HG02642 (cell line): ENCODE measurements around the gene ZNF334.

Source experiments
- ATAC-seq: cut with Tn5 transposase; IDR thresholded peaks from one replicate; pipeline ENCODE4 v1.9.1; 2021; ENCODE audit warnings: mild to moderate bottlenecking; ENCODE audit not compliant: unreplicated experiment, poor library complexity

The ZNF334 gene

DNA sequence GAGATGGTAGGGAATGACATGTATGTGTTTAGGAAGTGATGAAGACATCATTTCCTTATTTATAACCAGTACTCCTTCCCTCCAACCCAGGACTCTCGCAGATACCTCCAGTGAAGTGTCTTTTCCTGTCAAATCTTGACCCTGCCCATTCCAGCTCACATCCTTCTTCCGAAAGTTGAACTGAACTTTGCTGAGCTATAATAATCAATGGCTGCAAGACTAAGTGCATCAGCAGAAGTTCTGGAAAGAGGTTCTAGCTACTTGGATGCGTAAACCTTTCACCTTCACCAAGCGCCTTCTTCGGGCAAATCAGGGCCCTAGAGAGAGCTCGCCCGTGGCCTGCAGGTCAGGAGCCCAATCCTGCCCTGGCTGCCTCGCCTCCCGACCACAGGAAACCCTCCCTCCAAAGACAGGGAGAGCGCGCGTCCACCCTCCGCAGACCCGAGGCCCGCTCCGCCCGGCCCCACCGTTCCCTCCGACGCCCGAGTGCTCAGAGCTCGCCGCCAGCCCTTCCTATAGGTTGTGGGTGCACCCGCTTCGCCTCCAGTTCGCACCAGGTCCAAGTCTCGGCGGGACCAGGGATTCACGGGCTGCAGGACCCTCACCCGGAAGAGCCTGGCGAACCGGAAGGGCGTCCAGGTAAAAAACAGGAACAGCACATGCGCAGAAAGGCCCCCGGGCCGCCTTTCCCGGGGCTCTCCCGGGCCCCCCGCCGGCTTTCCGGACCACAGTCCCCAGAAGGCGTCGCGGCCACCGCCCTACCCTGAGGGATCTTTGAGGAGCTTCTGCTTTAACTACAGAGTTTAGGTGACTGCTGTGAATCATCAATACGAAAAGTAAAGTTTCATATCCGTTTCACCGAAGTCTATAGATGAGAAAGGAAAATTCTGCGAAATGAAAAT, at the start of gene ZNF334:
ZNF334 (minus strand) TSS at position 617 of the 902 bp plus-strand sequence. CDS start 1,457 bp downstream, outside the sequence.
- peak; percentile 73 for ATAC-seq

GRCh38 chr20:46562373-46563169, 49.2 kb upstream of the ZNF334 start:
- peak; percentile 67 for ATAC-seq

GRCh38 chr20:46562009-46562372, 48.6 kb upstream of the ZNF334 start:
- no peak for ATAC-seq

DNA sequence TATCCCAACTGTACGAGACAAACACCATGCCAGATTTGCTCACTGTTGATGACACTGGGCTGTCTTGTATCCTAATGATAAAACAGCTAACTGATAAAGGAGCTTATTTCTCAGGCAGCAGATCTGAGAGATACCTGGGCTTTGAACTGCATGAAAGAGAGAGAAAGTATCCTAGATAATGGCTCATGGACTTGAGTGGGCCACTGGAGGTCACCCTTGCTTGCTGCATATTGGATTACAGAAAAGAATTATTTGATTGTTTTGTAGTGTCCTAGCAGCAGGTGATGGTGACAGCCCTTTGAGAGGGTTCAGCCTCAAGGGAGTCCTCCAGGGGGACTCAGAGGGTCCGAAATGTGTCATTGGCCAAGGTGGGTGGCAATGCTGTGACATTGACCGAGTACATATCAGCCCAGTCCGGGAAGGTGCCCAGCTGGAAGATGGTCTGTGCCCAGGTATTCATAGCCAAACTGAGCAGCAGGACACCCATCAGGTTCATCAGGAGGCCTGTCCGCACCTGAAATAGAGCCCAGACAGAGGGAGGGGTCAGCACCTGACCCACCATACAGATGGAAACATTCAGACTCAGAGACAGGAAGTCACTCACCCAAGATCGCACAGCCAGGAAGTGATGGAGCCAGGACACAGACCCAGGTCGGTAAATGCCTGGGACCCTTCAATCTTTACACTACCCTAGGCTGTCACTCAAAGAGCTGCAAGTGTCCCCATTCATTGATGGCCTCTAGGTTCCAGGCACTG, 46.5 kb upstream of the ZNF334 start:
- no peak for ATAC-seq

DNA sequence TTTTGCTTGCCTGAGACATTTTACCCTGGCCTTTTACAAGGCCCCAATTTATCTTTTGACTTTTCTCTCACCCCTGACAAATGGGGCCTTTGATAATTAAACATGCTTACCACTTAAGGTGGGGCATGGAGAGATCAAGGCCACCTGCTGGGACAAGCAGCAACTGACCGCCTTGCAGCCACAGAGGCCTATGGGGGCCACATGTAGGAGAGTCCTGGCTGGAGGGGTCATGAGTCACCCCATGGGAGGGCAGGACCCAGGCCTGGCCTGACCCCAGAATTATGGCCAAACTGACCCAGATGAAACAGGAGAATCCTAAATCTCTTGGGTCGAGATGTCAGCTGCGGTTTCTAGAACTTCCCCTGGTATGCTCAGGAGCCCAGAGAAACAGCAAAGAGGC, 45.6 kb upstream of the ZNF334 start:
- no peak for ATAC-seq

GRCh38 chr20:46558511-46558959, 45.2 kb upstream of the ZNF334 start:
- ATAC-seq = no peak

GRCh38 chr20:46557231-46557956, 44.0 kb upstream of the ZNF334 start:
- no peak for ATAC-seq

- ATAC-seq = no peak
Measured at GRCh38 chr20:46555370-46555956, 42.1 kb upstream of the ZNF334 start.

GRCh38 chr20:46554828-46555227, 41.5 kb upstream of the ZNF334 start:
- ATAC-seq = no peak

DNA sequence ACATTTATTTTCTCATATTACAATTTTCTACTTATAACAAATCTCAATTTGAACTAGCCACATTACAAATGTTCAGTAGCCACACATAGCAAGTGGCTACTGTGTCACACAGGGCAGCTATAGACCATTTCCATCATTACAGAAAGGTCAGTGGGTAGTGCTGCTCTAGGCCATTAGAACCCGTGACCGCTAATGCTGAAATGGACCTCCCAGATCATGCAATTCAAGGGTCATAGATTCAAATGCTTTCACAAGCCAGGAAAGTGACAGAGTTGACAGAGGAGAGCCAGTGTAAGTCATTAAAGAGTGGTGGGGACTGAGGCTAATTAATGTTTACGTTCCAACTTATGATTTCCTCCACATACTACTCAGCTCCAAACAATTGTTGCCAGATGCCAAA, 40.6 kb upstream of the ZNF334 start:
- no peak for ATAC-seq

DNA sequence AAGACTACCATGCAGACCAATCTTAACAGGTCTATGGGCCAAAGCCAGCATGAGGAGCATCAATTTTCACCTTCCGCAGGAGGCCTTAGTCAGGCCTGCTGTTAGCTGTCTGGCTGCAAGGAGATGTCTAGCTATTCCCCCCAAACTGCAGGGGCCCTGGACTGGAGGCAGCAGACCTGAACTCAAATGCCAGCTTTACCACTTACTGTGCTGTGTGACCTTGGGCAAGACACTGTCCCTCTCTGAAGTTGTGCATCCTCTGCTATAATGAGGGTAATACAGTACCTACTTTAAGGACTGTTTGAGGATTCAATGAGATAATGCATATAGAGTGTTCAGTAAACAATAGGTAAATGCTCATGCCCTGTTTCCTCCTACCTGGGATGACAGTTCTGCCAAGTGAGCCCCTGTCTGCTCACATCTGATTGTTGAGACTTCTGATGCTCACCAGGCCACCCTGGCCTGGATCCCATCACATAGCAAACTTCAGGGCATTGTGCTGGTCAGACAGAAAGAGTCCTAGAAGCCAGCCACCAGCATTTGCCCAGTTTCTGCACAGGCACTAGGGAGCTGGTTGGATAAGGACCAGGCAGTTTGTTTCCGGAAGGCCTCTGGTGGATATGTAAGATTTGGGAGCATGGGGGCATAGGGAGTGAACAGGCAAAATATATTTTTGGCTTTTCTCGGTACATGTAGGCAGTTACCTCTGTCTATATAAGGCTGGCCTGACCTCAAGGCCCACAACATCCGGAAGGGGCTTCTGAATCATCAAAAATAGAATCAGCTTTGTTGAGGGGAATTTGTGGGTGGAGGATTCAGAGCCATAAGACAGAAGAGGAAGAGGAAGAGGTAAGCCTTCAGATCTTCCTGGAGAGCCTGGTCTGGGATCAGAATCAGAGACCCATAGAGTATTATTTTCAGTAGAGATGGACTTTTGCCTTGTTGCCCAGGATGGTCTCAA, 39.4 kb upstream of the ZNF334 start:
- ATAC-seq = peak; percentile 73

DNA sequence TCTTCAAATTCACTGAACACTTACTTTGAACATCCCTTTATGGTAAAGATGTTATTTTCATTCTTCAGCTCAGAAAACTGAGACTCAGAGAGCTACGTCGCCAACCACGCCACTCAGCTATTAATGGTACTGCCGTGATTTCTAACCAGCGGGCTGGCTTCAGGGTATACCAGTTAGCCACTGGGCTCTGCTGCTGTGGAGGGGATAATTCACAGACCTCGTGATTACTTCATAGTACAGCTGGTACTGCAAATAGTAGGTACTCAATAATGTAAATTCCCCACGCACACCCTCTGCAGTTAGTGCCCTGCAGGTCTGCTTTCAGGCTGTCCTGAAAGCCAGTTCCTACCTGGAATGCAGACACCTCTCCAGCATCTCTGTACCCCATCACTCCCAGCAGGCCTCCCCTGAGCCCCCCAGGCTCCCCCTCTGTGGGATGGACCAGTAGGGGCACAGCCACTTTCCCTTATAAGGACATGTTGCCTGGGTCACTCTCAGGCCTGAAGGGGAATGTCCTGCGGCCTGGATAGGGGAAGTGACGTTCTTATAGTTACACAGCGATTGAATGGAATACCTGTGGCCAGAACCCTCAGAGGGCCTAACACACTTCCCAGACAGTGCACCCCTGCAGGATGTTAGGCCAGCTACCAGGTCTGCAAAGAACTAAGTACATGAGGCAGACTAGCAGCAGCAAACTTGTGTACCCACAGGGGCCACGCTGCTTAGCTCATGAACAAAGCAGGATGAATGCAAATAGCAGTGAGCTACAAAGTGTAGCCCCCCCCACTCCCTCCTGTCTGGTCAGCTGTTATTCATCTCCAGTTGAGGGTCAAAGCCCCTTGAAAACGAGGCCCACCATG, 38.4 kb upstream of the ZNF334 start:
- no peak for ATAC-seq

DNA sequence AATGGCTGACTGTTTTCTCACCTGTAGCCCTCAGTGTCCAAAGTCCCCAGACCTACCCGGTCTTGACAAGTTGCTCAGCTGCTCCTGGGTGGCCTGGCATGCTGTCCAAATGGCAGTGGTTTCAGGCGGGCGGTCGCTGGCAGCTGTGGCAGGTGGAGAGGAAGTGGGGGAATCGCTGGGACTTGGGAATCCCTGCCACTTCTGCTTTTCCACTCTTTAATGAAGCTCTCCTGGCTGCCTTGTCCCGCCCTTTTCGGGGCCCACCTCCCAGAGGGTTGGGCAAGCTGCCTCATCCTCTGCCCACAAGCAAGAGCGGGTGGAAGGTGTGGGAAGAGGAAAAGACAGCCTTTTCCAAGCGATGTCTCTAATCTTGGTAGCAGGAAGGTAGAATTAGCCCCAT, 37.1 kb upstream of the ZNF334 start, which contains the start of gene OCSTAMP:
OCSTAMP (minus strand) TSS at position 194 of the 400 bp plus-strand sequence; CDS start at position 100, 94 bp downstream.
- no peak for ATAC-seq

GRCh38 chr20:46549188-46549972, 36.0 kb upstream of the ZNF334 start:
- no peak for ATAC-seq

DNA sequence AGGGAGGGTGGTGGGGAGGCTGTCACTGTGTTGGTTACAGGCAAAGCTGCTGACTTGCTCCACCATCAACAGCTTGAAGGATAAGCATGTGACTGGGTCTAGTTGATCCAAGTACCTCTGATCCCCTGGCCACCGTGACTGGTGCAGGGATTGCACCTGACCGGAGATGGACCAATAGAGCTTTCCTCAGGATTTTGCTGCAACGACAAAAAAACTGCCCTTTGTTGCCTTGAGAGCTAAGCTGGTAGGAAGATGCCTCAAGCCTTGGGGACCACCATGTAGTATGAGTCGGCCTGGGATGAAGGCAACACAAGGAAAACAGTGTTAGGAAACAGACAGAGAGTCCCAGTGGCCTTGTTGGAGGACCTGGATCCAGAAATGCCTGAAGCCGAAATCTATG, 35.3 kb upstream of the ZNF334 start:
- no peak for ATAC-seq

- ATAC-seq = no peak
Measured at GRCh38 chr20:46547995-46548394, 34.6 kb upstream of the ZNF334 start.

DNA sequence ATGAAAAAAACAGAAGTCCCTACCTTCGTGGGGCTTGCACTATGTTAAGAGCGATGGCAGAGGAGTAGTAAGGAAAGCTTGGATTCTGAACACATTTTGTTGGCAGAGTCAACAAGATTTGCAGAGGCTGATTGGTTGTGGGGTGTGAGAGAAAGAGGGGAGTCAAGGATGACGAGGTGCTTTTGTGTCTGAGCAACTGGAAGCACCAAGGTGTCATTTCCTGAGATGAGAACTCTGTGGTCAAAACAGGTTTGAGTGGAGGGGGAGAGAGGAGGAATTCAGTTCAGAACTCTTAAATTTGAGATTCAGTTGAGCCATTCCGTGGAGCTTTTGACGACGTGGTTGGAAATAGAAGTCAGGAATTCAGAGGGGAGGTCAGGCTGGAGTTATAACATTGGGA, 33.6 kb upstream of the ZNF334 start:
- ATAC-seq = no peak
